MM.1S (cell line): ENCODE results near the gene SMAD7.

Experiments used
- DNase-seq: peaks from one replicate; pipeline ENCODE4 v3.0.0-alpha.2; 2015
- H2AFZ ChIP-seq: fragments of 300-600 bp; sonication (generic); 2 replicates; pipeline ENCODE4 v1.6.0; 2016; ENCODE audit warnings: antibody characterized with exemption, low read length
- H3F3A ChIP-seq: fragments of 300-600 bp; sonication (generic); 2 replicates; pipeline ENCODE4 v1.6.1; 2016; ENCODE audit warnings: mild to moderate bottlenecking, antibody characterized with exemption, low read length, moderate library complexity, mixed read lengths; ENCODE audit not compliant: insufficient read depth
- H3K27ac ChIP-seq: fragments of 300-600 bp; sonication (generic); 2 replicates; pipeline ENCODE4 v1.5.1; 2016; ENCODE audit warnings: mild to moderate bottlenecking, low read length
- H3K27me3 ChIP-seq: fragments of 300-600 bp; sonication (generic); replicated peaks from 2 replicates; pipeline ENCODE4 v1.6.0; 2016; ENCODE audit warnings: low read length; ENCODE audit not compliant: insufficient read depth
- H3K36me3 ChIP-seq: fragments of 300-600 bp; sonication (generic); replicated peaks from 2 replicates; pipeline ENCODE4 v1.6.1; 2016; ENCODE audit warnings: mild to moderate bottlenecking, low read length, mixed read lengths; ENCODE audit not compliant: insufficient read depth
- H3K4me1 ChIP-seq: fragments of 300-600 bp; sonication (generic); 2 replicates; pipeline ENCODE4 v1.6.1; 2016; ENCODE audit warnings: low read length, mixed read lengths
- H3K4me2 ChIP-seq: fragments of 300-600 bp; sonication (generic); 2 replicates; pipeline ENCODE4 v1.6.0; 2016; ENCODE audit warnings: low read depth, low read length
- H3K4me3 ChIP-seq: fragments of 300-600 bp; sonication (generic); 2 replicates; pipeline ENCODE4 v1.5.1; 2016; ENCODE audit warnings: low read length, mixed read lengths
- H3K79me2 ChIP-seq: fragments of 300-600 bp; sonication (generic); 2 replicates; pipeline ENCODE4 v1.6.1; 2016; ENCODE audit warnings: mixed run types, low read length, mixed read lengths
- H3K9ac ChIP-seq: fragments of 300-600 bp; sonication (generic); 2 replicates; pipeline ENCODE4 v1.6.1; 2016; ENCODE audit warnings: low read length, mixed read lengths
- H3K9me2 ChIP-seq: fragments of 300-600 bp; sonication (generic); replicated peaks from 2 replicates; pipeline ENCODE4 v1.6.1; 2016; ENCODE audit warnings: mild to moderate bottlenecking, low read length, mixed read lengths; ENCODE audit not compliant: insufficient read depth
- H3K9me3 ChIP-seq: fragments of 300-600 bp; sonication (generic); replicated peaks from 2 replicates; pipeline ENCODE4 v1.6.1; 2016; ENCODE audit warnings: mild to moderate bottlenecking, low read length, mixed read lengths; ENCODE audit not compliant: insufficient read depth
- H4K20me1 ChIP-seq: fragments of 300-600 bp; sonication (generic); 2 replicates; pipeline ENCODE4 v1.6.1; 2016; ENCODE audit warnings: mild to moderate bottlenecking, low read length, moderate library complexity, mixed read lengths; ENCODE audit not compliant: insufficient read depth
- CTCF ChIP-seq: fragments of 300-600 bp; sonication (generic); IDR thresholded peaks from 2 replicates; pipeline ENCODE4 v1.5.1; 2016; ENCODE audit warnings: antibody characterized with exemption, low read length, mixed read lengths
- EZH2 ChIP-seq: fragments of 300-600 bp; sonication (generic); optimal IDR thresholded peaks from 2 replicates; pipeline ENCODE3; 2017; ENCODE audit warnings: low read depth, mild to moderate bottlenecking, antibody characterized with exemption, low read length, mixed read lengths
- EZH2phosphoT487 ChIP-seq: fragments of 300-600 bp; sonication (generic); IDR thresholded peaks from 2 replicates; pipeline ENCODE4 v1.6.1; 2018; ENCODE audit warnings: antibody characterized with exemption, low read length

Gene SMAD7

GRCh38 chr18:48932822-48933510, 17.8 kb downstream of the SMAD7 start:
- Histone ChIP-seq H3K27me3 (no peaks in the 10 kb centered on the region), H3K9me3 (no peaks in the 10 kb centered on the region), H2AFZ (no peak overlapping the region), H3K4me1 (peaks cover 89% of the 10 kb centered on the region), H3F3A (peaks cover 99% of the 10 kb centered on the region), H3K9ac (peak overlapping the region; percentile 76), H3K4me3 (peak overlapping the region; percentile 54), H3K36me3 (no peaks in the 10 kb centered on the region), H3K27ac (peak overlapping the region; percentile 97), H3K79me2 (peaks cover 100% of the 10 kb centered on the region), H3K4me2 (peak overlapping the region; percentile 99), H4K20me1 (peaks cover 7% of the 10 kb centered on the region; the same call in 1 of the 2 replicates), H3K9me2 (no peaks in the 10 kb centered on the region)
- TF ChIP-seq EZH2 (no peak), CTCF (no peak), EZH2phosphoT487 (no peak)
- no peak for DNase-seq

GRCh38 chr18:48932462-48932818, 18.3 kb downstream of the SMAD7 start:
- Histone ChIP-seq H3K36me3 (no peaks in the 10 kb centered on the region), H3K4me3 (peak overlapping the region; percentile 54), H3K79me2 (peaks cover 100% of the 10 kb centered on the region), H3F3A (peaks cover 96% of the 10 kb centered on the region), H3K4me1 (peaks cover 89% of the 10 kb centered on the region), H3K9ac (peak overlapping the region; percentile 76), H3K27ac (peak overlapping the region; percentile 97), H4K20me1 (0 out of 2 replicates have a peak, but pooled peaks cover 2% of the 10 kb centered on the region), H3K9me2 (no peaks in the 10 kb centered on the region), H3K9me3 (no peaks in the 10 kb centered on the region), H3K4me2 (peak overlapping the region; percentile 99), H2AFZ (no peak overlapping the region), H3K27me3 (no peaks in the 10 kb centered on the region)
- DNase-seq: no peak
- TF ChIP-seq EZH2phosphoT487: no peak
- no peak for TF ChIP-seq EZH2
- no peak for TF ChIP-seq CTCF

GRCh38 chr18:48931680-48932461, 18.9 kb downstream of the SMAD7 start:
- DNase-seq: peak; percentile 39
- H3K4me1 ChIP-seq: peaks cover 89% of the 10 kb centered on the region
- peak overlapping the region; percentile 54 for H3K4me3 ChIP-seq
- H3K4me2 ChIP-seq: peak overlapping the region; percentile 99
- H3F3A ChIP-seq: peaks cover 91% of the 10 kb centered on the region
- peak overlapping the region; percentile 97 for H3K27ac ChIP-seq
- H4K20me1 ChIP-seq: no peaks in the 10 kb centered on the region
- H3K9ac ChIP-seq: peak overlapping the region; percentile 76
- no peak for TF ChIP-seq CTCF
- H3K79me2 ChIP-seq: peaks cover 100% of the 10 kb centered on the region
- no peaks in the 10 kb centered on the region for H3K9me2 ChIP-seq
- no peaks in the 10 kb centered on the region for H3K9me3 ChIP-seq
- no peaks in the 10 kb centered on the region for H3K36me3 ChIP-seq
- H2AFZ ChIP-seq: no peak overlapping the region
- H3K27me3 ChIP-seq: no peaks in the 10 kb centered on the region
